ENCODE data around the gene EIF2B5. TPM values are rescaled to one million over a fixed set of nuclear protein-coding genes. Genes with fewer than 3 reads are reported as not detected.
"Not testable (repeated sequence)": the region's sequence is repeated elsewhere in the genome, so short reads cannot be mapped to it uniquely, and the experiment has no call there.

The EIF2B5 gene
- 10 to 100 TPM; 34.6 to 51.5 (median 50.2) TPM for polyA plus RNA-seq

DNA sequence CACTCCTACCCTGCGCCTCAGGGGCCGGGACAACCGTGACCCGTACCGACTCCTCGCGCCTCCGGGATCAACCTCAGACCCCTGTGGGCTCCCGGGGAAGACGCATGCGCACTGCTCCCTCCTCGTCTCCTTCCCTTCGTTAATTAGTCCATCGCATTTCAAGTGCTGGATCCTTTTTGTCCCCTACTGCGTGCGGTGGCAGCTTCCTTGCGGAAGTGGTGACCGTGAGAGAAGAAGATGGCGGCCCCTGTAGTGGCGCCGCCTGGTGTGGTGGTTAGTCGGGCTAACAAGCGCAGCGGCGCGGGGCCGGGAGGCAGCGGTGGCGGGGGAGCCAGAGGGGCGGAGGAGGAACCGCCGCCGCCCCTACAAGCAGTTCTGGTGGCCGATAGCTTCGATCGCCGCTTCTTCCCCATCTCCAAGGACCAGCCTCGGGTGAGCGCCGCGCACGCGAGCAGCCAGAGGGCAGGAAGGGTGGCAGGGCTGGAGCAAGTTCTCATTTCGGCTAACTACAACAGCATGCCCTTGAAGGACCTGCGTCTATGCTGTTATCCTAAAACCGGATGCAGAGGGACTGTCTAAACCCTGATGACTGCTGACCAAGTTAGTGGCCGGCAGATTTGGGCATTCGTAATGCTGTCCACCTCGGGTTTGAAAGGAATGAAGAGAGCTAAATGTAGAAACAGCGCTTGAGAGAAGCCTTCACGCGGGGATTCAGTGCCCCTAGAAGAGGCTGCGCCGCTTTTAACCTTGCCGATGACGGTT, at the start of gene EIF2B5:
Gene EIF2B5 (plus strand): TSS at position 210 of the 762 bp plus-strand sequence. CDS start 28 bp downstream, at position 238.
- peaks cover 0 to 5% (median 5%) of the 10 kb centered on the region in 3 donors for H3K36me3 Mint-ChIP-seq
- no peaks in the 10 kb centered on the region for H3K9me3 Mint-ChIP-seq
- H3K27ac Mint-ChIP-seq: peak within 1 kb of the TSS; percentile 87 to 98 (median 94)
- DNase-seq: peak; percentile 85 to 88 (median 86)
- H3K4me3 Mint-ChIP-seq: peak within 1 kb of the TSS; percentile 93 to 100 (median 97)
- peaks cover 41 to 50% of the 10 kb centered on the region in 2 donors for H3K4me1 Mint-ChIP-seq
- peaks cover 1 to 5% (median 2%) of the 10 kb centered on the region in 3 donors for H3K27me3 Mint-ChIP-seq (ENCODE audit: low read depth in 3 of 3)

DNA sequence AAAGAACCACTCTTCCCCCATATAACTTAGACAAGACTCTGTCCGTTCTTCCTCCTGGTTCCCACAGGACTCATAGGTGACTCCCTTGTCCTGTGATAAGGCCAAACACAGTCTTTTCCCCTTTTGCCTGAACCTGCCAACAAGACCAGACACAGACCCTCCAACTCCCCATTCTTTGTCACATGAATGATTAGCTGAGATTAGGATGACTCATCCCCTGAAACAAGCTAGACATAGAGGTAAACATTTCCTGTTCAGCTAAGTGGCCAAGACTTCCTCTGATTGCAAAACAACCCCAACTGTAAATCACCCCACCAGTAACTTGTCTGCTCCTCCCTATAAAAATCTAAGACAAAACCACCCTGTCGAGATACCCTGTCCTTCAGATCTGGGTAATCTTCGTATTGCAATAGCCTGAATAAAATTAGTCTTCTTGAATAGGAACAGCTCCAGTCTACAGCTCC, 49.7 kb upstream of the EIF2B5 start:
- Mint-ChIP-seq H3K36me3 (no peaks in the 10 kb centered on the region), H3K9me3 (peaks cover 0 to 10% (median 4%) of the 10 kb centered on the region in 6 donors), H3K27me3 (ENCODE audit: low read depth in 3 of 3) (peaks cover 0 to 4% (median 1%) of the 10 kb centered on the region in 3 donors), H3K4me1 (peaks cover 4 to 6% of the 10 kb centered on the region in 2 donors), H3K4me3 (no peak overlapping the region), H3K27ac (no peak overlapping the region)
- DNase-seq: no peak

DNA sequence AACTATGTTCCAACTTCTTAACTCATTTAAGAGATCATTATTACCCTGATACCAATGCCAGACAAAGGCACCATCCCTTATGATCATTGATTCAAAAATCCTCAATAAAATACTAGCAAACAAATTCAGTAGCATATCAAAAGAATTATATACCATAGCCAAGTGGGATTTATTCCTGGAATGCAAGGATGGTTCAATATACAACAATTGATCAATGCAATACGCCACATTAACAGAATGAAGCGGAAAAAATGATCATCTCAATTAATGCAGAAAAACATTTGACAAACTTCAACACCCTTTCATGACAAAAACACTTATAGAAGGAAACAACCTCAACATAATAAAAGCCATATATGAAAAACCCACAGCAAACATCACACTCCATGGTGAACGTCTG, 43.0 kb upstream of the EIF2B5 start:
- H3K36me3 Mint-ChIP-seq: peaks cover 0 to 4% (median 4%) of the 10 kb centered on the region in 3 donors
- H3K9me3 Mint-ChIP-seq: peaks cover 10 to 24% (median 14%) of the 10 kb centered on the region in 6 donors
- no peak overlapping the region for H3K27ac Mint-ChIP-seq
- H3K4me3 Mint-ChIP-seq: no peak overlapping the region
- H3K4me1 Mint-ChIP-seq: no peaks in the 10 kb centered on the region
- no peak for DNase-seq
- H3K27me3 Mint-ChIP-seq (ENCODE audit: low read depth in 3 of 3): peaks cover 5 to 10% (median 6%) of the 10 kb centered on the region in 3 donors

DNA sequence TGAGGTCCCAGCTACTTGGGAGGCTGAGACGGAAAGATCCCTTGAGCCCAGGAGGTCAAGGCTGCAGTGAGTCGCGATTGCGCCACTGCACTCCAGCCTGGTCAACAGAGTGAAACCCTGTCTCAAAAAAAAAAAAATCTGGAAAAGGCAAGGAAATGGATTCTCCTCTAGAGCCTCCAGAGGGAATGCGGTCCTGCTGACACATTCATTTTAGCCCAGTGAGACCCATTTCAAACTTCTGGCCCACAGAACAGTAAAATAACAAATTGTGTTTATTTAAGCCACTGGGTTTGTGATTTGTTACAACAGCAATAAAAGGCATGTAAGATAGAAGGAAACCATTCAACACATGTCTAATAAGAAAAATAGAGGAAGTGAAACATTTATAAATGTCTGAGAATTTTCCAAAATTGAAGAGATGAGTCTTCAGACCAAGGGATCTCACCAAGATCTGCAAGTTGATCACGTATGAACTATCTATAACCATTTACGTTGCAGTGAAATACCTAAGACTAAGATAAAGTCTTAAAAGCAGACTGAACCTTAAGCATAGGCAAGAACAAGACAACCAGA, 38.3 kb upstream of the EIF2B5 start, which contains the start of gene HTR3E:
Gene HTR3E (plus strand): TSS at position 254 of the 573 bp plus-strand sequence. CDS start 466 bp downstream, outside the sequence.
- Mint-ChIP-seq H3K4me1 (no peaks in the 10 kb centered on the region), H3K4me3 (no peak within 1 kb of the TSS), H3K9me3 (peaks cover 8 to 16% (median 12%) of the 10 kb centered on the region in 6 donors), H3K36me3 (peaks cover 0 to 4% (median 0%) of the 10 kb centered on the region in 3 donors), H3K27me3 (ENCODE audit: low read depth in 3 of 3) (peaks cover 6 to 10% (median 8%) of the 10 kb centered on the region in 3 donors), H3K27ac (no peak within 1 kb of the TSS)
- no peak for DNase-seq

DNA sequence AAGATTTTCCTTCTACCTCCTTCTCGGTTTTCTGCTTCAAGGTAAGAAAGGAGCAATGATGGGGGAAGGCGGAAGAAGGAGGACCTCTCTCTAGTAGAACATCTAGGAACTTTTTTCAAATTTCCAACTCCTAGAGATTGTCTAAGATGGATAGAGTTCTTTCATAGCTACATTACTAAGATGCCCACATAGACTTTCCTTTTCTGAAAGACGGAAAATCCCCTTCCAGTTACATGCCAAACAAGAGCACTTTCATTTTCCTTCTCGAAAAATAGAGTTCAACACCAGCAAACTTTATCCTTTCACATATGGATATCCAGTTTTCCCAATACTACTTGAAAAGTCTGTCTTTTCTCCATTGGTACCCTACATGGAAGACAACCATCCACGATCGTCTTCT, 37.6 kb upstream of the EIF2B5 start:
- H3K4me3 Mint-ChIP-seq: no peak overlapping the region
- no peak for DNase-seq
- H3K36me3 Mint-ChIP-seq: peaks cover 0 to 4% (median 0%) of the 10 kb centered on the region in 3 donors
- peaks cover 5 to 9% (median 7%) of the 10 kb centered on the region in 6 donors for H3K9me3 Mint-ChIP-seq
- H3K27ac Mint-ChIP-seq: no peak overlapping the region
- no peaks in the 10 kb centered on the region for H3K4me1 Mint-ChIP-seq
- peaks cover 3 to 7% (median 5%) of the 10 kb centered on the region in 3 donors for H3K27me3 Mint-ChIP-seq (ENCODE audit: low read depth in 3 of 3)

DNA sequence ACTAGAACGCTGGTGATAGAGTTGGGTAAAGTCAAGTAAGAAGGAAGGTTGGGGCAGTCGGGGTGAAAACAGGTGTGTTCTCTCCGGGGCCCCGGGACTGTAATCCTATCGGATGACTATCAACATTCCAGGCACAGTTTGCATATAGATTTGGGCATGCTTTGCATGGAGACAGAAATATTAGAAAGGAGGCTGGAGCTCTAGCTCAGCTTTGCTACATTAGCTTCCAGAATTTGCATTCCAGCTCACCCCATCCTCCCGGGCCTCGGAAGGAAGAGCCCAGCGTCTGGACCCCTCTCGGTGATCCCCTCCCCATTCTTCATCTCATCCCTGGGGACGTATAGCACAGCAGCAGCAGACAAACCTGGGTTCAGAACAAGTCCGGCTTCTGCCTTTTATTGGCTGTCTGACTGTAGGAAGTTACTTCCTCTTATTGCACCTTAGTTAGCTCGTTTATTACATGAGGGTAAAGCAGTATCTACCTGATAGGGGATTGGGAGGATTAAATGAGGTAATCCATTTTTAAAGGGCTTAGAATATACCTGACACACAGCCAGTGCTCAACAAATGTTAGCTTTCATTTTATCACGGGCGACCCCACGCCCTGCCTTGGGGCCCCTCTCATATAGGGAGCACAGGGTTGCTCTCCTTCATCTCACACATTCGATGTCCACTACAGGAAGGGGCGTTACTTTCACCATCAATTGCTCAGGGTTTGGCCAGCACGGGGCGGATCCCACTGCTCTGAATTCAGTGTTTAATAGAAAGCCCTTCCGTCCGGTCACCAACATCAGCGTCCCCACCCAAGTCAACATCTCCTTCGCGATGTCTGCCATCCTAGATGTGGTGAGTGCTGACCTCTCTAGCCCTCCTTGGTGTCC, 35.1 kb upstream of the EIF2B5 start:
- Mint-ChIP-seq H3K4me3 (no peak overlapping the region), H3K36me3 (no peaks in the 10 kb centered on the region), H3K4me1 (no peaks in the 10 kb centered on the region), H3K27me3 (ENCODE audit: low read depth in 3 of 3) (peaks cover 2 to 9% (median 3%) of the 10 kb centered on the region in 3 donors), H3K27ac (no peak overlapping the region), H3K9me3 (no peaks in the 10 kb centered on the region)
- DNase-seq: no peak

DNA sequence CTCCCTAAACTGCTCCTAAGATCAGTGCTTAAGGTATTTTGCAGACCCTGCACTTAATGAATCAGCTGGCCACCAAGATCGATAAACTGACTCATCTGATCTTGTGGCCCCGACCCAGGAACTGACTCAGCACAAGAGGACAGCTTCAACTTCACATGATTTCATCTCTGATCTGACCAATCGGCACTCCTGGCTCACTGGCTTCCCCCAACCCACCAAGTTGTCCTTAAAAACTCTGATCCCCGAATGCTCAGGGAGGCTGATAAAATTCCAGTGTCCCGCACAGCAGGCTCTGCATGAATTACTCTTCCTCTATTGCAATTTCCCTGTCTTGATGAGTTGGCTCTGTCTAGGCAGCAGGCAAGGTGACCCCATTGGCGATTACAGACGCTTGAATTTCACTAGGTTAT, 24.8 kb upstream of the EIF2B5 start:
- peaks cover 0 to 5% (median 4%) of the 10 kb centered on the region in 3 donors for H3K27me3 Mint-ChIP-seq (ENCODE audit: low read depth in 3 of 3)
- H3K4me1 Mint-ChIP-seq: no peaks in the 10 kb centered on the region
- DNase-seq: no peak
- no peaks in the 10 kb centered on the region for H3K36me3 Mint-ChIP-seq
- H3K4me3 Mint-ChIP-seq: no peak overlapping the region
- no peak overlapping the region for H3K27ac Mint-ChIP-seq
- no peaks in the 10 kb centered on the region for H3K9me3 Mint-ChIP-seq

DNA sequence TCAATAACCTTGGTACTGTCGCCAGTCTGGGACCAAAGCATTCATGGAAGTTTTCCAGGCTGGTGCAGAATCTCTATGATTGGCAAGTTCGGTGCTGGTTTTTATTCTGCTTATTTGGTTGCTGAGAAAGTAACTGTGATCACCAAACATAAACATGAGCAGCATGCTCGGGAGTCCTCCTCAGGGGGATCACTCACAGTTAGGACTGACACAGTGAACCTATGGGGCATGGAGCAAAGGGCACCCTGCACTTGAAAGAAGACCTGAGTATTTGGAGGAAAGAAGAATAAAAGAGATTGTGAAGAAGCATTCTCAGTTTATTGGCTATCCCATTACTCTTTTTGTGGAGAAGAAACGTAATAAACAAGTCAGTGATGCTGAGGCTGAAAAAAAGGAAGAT, 19.1 kb upstream of the EIF2B5 start:
- H3K4me3 Mint-ChIP-seq: no peak overlapping the region
- H3K27ac Mint-ChIP-seq: no peak overlapping the region

DNA sequence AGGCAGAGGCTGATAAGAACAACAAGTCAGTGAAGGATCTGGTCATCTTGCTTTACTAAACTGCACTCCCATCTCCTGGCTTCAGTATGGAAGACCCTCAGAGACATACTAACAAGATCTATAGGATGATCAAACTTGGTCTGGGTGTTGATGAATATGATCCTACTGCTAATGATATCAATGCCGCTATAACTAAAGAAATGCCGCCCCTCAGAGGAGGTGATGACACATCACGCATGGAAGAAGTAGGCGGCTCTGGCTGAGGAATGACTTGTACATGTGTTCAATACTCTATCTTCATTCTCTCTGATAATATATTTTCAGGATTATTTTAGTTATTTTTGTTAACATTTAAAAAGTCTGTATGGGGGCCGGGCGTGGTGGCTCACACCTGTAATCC, 17.5 kb upstream of the EIF2B5 start:
- H3K9me3 Mint-ChIP-seq: no peaks in the 10 kb centered on the region
- H3K27me3 Mint-ChIP-seq (ENCODE audit: low read depth in 3 of 3): peaks cover 4 to 7% (median 5%) of the 10 kb centered on the region in 3 donors
- peaks cover 0 to 3% (median 0%) of the 10 kb centered on the region in 3 donors for H3K36me3 Mint-ChIP-seq
- no peak overlapping the region for H3K27ac Mint-ChIP-seq
- DNase-seq: no peak
- H3K4me1 Mint-ChIP-seq: no peaks in the 10 kb centered on the region
- no peak overlapping the region for H3K4me3 Mint-ChIP-seq

More for the DNA sequence above, 19.1 kb upstream of the EIF2B5 start:
- H3K4me1 Mint-ChIP-seq: no peaks in the 10 kb centered on the region
- no peaks in the 10 kb centered on the region for H3K9me3 Mint-ChIP-seq
- DNase-seq: no peak
- peaks cover 2 to 7% (median 4%) of the 10 kb centered on the region in 3 donors for H3K27me3 Mint-ChIP-seq (ENCODE audit: low read depth in 3 of 3)
- peaks cover 0 to 3% (median 0%) of the 10 kb centered on the region in 3 donors for H3K36me3 Mint-ChIP-seq

DNA sequence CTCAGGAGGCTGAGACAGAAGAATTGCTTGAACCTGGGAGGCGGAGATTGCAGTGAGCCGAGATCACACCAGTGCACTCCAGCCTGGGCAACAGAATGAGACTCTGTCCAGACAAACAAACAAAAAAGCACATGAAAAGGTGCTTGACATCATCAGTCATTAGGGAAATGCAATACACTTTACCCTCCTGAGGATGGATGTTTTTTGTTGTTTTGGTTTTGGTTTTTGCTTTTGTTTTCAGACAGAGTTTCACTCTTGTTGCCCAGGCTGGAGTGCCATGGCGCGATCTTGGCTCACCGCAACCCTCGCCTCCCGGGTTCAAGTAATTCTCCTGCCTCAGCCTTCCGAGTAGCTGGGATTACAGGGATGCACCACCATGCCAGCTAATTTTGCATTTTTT, 14.1 kb upstream of the EIF2B5 start:
- DNase-seq; H3K4me1 Mint-ChIP-seq; H3K27me3 Mint-ChIP-seq (ENCODE audit: low read depth in 3 of 3); H3K4me3 Mint-ChIP-seq; H3K36me3 Mint-ChIP-seq; H3K27ac Mint-ChIP-seq; H3K9me3 Mint-ChIP-seq: not testable (repeated sequence)

DNA sequence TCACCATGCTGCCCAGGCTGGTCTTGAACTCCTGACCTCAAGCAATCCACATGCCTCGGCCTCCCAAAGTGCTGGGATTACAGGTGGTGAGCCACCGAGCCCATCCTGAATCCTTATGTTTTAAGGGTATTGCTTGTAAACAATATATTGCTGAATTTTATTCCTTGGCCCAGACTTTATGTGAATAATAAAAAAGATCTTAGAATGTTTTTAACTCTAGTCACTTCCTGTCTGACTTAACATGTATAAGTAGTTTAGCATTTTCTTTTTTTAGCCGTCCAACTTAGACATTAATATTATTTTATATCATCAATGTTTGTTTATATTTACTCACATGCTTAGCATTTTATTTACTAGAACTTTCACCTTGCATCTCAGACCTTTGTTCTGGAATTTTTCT, 9.2 kb upstream of the EIF2B5 start:
- no peak for DNase-seq
- no peak overlapping the region for H3K4me3 Mint-ChIP-seq
- no peaks in the 10 kb centered on the region for H3K4me1 Mint-ChIP-seq
- no peaks in the 10 kb centered on the region for H3K9me3 Mint-ChIP-seq
- no peaks in the 10 kb centered on the region for H3K36me3 Mint-ChIP-seq
- H3K27me3 Mint-ChIP-seq (ENCODE audit: low read depth in 3 of 3): peaks cover 3 to 6% (median 3%) of the 10 kb centered on the region in 3 donors
- no peak overlapping the region for H3K27ac Mint-ChIP-seq

DNA sequence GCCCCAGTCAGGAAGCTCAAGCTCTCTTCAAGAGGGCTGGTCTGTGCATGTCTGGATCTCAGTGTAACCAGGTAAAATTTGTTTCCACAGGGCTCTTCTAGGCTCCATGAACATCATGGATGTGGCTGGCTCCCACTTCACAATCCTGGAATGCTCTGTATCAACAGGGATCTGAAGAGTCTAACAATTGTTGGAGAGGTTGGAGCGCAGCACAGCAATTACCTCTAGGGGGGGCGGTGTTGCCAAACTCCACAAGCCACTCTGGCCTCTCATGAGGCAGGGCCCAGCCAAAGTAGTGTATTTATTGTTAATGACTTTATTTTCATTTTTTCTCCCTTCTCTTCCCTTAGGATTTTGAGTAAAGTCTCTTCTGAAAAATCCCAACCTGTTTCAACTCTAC, 6.1 kb upstream of the EIF2B5 start:
- H3K36me3 Mint-ChIP-seq: no peaks in the 10 kb centered on the region
- peaks cover 7 to 8% of the 10 kb centered on the region in 2 donors for H3K4me1 Mint-ChIP-seq
- DNase-seq: no peak
- H3K9me3 Mint-ChIP-seq: no peaks in the 10 kb centered on the region
- no peak overlapping the region for H3K4me3 Mint-ChIP-seq
- no peak overlapping the region for H3K27ac Mint-ChIP-seq
- H3K27me3 Mint-ChIP-seq (ENCODE audit: low read depth in 3 of 3): peaks cover 1 to 6% (median 3%) of the 10 kb centered on the region in 3 donors

DNA sequence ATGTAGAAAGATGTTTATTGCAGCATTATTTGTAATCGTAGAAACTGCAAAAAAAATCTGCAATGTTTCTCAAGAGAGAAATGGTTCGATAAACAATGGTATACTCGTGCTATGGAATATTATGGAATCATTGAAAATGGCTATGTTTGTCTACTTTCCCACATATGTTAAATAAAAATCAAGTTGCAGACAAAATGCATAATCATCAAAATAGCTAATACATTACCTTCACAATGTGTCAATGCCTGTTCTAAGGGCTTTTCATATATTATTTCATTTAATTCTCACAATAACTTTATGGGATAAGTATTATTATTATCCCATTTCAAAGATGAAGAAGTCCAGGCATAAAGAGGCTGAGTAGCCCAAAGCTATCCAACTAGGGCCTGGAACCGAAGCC, 2.2 kb upstream of the EIF2B5 start:
- Mint-ChIP-seq H3K27ac (no peak overlapping the region), H3K27me3 (ENCODE audit: low read depth in 3 of 3) (peaks cover 1 to 8% (median 7%) of the 10 kb centered on the region in 3 donors), H3K4me1 (peaks cover 39 to 47% of the 10 kb centered on the region in 2 donors), H3K9me3 (no peaks in the 10 kb centered on the region), H3K36me3 (no peaks in the 10 kb centered on the region), H3K4me3 (peak overlapping the region in 3 of 5 donors; percentile 93 to 100 (median 99))
- DNase-seq: no peak
